Hematopoietic multipotent progenitor cell treated with erythropoietin and hydrocortisone succinate and interleukin-3 and kit ligand, for 4 days (in vitro differentiated cells): Measurements from ENCODE around the gene SLC2A4.

ENCODE experiments used
- DNase-seq: peaks from one replicate; pipeline ENCODE4 v3.0.0-alpha.2; 2015

Gene SLC2A4

DNA sequence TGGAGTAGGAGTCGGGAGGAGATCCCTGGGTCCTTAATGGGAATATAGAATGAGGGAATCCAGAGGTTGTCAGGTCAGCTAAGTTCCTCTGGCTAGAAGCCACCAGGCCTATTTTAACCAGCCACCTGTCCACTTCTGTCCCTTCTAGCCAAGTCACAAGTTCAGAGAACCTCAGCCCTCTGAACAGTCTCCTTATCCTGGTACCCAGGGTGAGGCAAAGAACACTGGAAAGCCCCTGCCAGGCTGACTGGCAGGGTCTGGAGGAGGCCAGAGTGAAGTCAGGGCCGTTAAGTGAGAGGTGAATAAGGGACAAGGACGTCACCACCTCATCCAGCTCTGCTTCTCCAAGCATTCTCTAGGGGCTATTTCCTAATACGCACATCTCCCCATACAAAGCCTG is 32.7 kb upstream of the SLC2A4 start:
- DNase-seq = no peak

DNA sequence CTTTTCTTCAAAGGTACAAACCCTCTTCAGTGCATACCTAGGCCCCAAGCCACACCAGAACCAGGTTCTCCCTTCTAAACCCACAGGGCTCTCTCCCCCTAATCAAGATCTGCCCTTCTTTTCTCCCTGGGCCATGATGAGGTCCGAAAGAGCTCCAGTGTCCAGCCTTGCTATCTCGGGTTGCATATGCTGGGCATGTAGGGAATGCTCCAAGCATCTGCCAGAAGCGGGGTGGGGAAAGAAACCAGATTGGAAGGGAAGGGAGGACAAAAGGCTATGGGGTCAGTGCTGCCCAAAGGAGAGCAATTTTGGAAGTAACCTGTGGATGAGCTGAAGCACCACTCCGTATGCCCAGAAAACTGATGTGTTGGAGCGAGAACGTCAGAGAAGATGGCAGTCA is 32.3 kb upstream of the SLC2A4 start:
- no peak for DNase-seq

DNA sequence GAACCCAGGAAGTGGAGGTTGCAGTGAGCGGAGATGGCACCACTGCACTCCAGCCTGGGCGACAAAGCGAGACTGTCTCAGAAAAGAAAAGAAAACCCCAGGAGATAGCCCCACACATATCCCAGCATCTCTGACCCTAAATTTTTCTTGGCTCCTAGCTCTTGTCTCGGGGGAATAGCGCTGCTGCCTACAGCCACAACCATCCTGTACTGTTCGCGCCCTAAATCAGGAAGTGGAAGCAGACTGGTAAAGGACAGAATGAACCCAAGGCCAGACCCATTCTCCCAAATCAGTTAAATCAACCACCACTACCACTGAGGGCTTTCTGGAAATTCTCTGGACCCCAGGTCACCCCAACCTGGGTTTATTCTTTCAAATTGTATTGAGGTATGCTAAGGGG is 31.7 kb upstream of the SLC2A4 start:
- DNase-seq = peak; percentile 52

DNA sequence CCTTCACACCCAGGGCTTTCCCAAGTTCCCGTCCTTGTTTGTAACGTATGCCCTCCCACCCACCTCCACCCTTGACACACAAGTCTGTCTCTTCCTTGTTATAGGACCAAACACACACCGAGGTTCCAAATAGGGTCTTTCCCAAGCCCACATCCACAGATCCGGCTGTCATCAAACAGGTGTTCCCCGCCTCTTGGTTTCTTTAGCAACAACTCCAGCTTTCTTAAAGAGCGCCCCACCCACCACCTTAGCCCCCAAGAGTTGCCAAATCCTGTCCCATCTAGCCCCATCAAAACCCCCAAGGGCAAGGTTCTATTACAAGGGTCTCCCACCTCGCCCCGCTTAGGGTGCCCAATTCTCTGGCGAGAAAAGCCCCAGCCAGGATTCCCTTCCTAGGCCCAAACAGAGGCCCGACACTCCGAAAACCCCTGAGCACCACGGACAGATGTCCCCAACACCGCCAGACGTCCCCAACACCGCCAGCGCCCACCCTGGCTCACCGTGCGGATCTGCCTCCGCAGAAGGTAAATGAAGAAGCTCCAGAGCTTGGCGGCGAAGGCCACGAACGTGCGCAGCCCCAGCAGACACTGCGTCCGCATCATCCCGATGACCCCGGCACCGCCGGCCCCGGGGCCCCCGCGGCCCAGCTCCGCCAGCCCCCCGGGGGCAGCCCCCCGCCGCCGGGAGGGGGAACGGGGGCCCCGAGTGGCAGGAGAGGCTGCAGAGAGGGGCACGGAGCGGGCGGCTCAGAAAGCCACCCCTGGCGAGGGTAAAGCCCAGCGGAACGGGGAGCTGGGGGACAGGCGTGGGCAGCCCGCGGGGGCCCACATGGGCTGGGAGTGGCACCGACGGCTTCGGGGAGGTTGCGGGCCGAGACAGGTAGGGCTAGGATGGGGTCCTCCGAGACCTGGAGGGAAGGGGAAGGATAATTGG is 30.6 kb upstream of the SLC2A4 start:
- no peak for DNase-seq

DNA sequence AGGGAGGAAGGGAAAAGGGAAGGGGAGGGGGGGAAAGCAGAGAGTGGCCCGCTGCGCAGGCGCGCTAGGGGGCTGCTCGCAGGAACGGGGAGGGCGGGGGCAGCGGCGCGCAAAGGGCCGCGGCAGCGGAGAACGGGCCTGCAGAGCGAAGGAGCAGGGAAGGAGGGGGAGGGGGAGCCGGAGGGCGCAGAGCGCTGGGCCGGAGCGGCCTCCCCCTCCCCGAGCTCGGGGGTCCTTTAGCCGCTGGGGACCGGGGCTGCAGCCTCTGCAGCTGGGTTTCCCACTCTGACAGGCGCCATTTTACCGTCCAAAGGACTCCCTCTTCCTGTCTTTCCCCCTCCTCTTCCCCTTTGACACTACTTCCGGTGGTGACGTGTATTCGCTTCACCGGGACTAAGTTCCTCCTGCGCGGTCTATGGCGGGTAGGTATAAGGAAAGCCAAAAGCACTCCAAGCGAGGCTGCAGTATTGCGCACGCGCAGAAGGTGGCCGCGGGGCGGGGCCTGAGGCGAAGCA is 29.8 kb upstream of the SLC2A4 start, which contains the start of gene CTDNEP1:
Gene CTDNEP1, minus strand, starts transcription at position 74 of the 515 bp plus-strand sequence. CDS start 438 bp downstream, outside the sequence.
- DNase-seq = peak; percentile 100

DNA sequence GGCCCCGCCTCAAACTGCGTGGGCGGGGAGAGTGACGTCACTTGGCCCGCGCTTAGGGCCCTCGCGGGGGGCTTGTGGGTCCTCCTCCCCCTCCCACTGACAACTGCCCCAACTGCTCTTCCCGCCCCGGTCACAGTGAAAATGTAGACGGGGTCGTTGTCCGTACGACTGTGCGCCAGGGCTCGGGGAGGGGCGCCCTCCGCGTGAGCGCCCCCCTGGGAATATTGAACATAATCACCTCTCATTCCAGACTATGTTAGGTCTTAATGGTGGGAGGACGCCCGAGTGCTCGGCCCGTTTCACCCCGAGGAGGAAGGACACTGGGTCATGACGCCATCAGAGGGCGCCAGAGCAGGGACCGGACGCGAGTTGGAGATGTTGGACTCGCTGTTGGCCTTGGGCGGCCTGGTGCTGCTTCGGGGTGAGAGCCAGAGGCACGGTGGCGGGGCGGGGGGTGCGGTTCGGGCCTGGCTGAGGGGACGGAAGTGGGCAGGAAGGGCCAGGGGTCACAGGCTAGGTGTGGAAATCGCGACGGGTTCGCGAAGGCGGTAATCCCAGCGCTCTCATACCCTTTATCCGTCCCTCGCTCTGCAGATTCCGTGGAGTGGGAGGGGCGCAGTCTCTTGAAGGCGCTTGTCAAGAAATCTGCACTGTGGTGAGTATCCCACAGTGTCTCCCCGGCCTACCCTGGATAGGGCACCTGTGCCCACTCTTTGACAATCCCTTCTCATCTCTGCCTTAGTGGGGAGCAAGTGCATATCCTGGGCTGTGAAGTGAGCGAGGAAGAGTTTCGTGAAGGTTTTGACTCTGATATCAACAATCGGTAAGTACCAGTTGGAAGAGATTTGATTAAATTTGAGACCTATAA is 29.1 kb upstream of the SLC2A4 start, which contains the start of gene ELP5:
Gene ELP5, plus strand, starts transcription at position 40 of the 868 bp plus-strand sequence. Its CDS starts 336 bp downstream, at position 376.
- DNase-seq = peak; percentile 97

DNA sequence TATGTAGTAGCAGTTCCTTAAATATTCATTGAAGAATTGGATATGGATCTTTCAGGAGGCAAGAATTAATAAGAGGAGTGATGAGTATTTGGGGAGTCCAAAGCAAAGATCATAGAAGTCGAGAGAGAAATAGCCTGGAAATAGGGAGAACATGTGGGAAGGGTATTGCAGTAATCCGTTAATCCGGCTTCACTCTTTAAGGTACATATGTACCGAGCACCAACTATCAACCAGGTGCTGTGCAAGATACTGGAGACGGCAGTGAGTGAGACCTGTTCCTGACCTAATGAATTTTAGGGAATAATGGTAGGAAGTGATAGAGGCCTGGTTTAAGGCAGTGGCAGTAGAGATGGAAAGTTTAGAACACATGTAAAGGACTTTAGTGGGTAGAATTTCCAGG is 28.4 kb upstream of the SLC2A4 start:
- no peak for DNase-seq

DNA sequence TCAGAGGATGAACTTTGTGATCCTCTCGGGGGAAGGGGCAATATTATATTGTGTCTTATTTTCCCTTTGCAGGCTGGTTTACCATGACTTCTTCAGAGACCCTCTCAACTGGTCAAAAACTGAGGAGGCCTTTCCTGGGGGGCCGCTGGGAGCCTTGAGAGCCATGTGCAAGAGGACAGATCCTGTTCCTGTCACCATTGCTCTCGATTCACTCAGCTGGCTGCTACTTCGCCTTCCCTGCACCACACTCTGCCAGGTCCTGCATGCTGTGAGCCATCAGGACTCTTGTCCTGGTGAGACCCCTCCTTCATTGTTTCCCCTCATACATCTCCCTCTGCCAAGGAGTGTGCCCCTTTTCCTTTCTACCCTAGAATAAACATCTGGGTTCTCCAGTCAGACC is 27.0 kb upstream of the SLC2A4 start:
- no peak for DNase-seq

DNA sequence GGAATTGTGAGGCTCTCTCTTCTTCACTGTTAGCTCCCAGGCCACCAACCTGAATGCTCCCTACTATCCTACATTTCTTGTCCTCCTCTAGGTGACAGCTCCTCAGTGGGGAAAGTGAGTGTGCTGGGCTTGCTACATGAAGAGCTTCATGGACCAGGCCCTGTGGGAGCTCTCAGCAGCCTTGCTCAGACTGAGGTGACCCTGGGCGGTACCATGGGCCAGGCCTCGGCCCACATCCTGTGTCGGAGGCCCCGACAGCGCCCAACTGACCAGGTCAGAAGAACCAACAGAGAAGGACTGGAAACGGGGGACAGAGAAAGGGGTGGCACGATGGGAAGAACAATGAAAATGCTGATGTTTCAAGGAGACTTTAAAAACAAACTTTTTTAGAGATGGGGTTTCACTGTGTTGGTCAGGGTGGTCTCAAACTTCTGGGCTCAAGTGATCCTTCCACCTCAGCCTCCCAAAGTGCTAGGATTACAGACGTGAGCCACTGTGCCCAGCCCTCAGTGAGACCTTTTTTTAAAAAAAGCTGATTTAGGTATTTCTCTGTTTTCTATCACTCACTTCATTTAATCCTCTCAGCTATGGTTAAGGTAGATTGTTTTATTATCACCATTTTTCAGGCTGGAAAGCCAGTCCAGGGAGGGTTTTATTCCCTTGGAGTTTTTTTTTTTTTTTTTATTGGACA is 24.6 kb upstream of the SLC2A4 start:
- DNase-seq = no peak

DNA sequence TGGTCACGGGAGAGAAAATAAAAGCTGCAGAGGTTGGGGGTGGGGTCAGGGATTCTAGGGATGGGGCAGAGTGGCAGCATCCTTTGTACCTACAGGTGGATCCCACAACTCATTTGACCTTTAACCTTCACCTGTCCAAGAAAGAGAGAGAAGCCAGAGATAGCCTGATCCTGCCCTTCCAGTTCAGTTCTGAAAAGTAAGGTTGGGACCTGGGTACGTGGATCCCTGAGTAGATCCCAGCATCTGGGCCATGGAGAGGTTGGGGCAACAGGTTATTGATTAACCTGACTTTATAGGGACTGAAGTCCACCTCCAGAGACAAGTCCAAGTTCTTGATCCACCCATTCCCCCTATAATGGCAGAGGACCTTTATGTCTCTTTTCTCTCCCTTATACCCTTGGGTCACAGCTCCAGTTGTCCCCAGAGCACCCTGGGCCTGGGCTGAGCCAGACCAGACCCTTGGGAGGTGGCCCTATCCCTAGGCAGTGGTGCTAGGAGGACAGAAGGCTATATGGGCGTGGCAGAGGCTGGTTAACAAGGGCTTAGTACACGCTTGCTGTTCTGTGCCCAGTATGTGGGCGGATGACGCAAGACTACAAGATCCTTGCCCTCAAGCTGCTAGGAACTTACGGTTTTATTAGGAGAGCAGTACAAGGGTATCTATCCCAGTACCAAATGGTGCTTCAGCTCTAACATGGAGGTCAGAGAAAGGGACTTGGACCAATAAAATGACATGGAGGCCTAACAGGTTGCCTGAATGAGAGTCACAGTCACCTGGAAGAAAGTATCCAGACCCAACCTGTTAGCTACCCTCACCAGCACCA is 22.6 kb upstream of the SLC2A4 start:
- peak; percentile 65 for DNase-seq

DNA sequence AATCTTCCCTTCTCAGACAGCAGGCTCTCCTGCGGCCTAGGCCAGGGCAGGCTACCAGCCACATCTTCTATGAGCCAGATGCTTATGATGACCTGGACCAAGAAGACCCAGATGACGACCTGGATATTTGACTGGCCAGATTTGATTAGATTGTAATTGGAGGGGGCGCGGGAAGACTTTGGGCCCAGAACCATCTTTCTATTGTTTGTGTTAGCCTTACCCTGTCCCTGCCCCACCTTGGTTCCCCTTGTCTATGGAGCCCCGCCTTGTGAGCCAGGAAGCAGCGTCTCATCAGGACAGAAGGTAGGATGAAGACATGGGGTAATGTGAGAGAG is 22.0 kb upstream of the SLC2A4 start:
- DNase-seq = no peak

DNA sequence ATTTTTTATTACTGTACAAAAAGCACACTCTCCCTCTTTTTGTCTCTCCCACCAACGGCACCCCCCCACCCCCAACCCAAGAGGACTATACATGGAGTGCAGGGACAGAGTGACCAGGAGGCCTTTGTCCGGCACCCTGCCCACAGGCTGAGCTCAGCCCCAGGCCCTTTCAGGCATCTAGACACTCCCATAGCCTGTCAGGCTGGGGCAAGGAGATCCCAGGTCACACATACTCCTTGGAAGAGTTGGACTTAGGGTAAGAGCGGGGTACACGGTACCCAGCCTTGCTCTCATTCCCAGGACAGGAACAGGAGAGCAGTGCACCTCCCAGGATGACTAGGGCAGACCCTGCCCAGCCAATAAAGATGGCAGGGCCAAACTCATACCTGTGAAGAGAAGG is 21.4 kb upstream of the SLC2A4 start:
- no peak for DNase-seq

DNA sequence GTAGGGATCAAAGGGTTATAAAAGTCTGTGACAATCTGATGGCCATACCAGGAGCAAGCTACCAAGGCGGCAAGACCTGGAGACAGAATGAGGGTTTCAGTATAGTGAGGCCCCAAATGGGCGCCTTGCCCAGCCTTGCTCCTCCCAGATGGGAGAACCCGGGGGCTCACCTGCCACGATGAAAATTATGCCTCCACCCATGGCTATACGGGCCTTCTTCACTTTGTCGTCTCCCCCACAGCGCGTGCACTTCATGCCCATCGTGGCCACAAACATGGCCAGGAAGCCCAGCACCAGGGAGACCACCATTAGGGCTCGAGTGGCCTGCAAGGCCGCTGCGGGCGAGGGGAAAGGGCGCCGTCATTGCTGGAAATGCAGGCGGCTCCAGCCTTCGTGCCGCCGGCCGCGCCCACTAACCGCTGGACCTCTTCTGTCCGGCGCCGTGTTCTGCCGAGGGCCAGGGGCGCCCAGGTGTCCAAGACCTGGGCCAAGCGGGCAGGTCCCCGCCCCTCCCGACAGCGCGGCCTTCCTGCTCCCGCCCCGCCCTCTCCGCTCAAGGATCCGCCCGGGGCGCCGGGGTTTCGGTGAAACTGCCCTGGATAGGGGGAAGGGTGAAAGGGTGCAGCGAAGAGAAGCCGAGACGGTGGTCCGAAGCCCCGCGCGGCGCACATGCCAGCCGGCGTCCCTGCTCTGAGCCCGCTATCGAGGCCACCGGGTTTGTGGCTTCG is 20.7 kb upstream of the SLC2A4 start:
- DNase-seq = peak; percentile 77

DNA sequence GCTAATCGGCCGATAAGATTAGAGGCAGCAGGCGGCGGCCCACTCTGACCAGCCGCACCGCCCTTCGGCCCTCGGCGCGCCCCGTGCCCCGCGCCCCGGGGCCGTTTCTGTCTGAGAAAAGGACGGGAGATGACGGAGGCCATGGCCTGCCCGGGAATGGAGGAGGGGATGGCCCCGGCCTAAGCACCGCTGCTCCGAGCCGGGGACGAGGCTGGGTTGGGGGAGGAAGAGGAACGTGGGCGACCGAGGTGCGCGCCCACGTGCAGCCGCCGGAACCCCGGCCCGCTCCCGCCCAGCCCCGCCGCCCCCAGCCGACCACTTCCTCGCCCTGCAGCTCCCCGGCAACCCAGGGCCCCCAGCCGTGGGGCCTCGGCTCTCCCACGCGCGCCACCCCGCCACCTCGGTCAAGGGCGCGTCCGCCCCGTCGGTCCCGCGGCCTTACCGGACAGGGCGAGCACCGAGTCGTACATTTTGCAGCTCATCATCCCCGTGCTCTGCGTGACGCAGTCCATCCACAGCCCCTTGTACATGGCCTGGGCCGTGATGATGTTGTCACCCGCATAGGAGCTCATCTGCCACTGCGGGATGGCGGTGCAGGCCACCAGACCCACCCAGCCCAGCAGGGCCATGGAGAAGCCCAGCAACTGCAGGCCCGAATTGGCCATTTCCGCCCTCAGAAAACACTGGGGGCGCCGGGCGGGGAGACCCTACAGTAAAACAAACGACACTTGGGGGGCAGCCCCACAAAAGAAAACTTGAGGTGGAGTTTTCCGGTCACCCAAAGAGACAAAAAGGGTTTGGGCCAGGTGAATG is 19.9 kb upstream of the SLC2A4 start:
- peak; percentile 36 for DNase-seq

DNA sequence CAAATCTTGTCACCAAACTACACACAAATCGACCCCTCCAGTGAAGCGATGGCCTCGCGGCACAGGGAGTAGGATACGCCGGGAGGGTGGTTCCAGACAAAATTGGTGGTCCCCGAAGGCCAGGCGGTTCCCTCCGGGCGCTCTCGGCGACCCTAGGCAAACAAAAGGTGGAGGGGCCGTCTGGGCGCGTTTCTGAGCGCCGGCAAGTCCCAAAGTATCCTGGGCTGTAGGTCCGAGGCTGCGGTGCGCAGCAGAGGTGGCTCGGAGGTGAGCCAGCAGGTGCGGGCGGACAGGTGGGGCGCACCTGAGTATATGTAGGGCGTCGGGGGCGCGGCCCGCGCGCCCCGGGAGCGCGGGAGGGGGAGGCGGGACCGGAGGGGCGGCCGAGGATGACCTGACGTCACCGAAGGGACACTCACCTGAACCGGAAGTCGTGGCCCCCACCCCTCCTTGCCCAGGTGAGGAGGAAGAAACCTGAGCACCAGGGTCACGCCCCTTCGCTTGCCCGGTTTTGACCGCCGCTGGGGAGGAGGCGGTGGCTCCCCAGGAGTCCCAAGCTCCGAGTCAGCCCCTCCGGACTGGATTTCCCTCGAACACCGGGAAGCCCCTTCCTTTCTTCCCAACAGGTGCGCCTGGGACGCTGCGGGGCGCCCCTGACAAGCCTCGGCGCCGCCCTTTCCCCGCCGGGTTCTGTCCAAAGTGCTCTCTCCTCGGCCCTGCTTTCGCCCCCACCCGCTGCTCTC is 19.2 kb upstream of the SLC2A4 start, which contains the start of gene CLDN7:
Gene CLDN7, minus strand, starts transcription at position 287 of the 743 bp plus-strand sequence. CDS start 435 bp downstream, outside the sequence.
- DNase-seq = no peak

DNA sequence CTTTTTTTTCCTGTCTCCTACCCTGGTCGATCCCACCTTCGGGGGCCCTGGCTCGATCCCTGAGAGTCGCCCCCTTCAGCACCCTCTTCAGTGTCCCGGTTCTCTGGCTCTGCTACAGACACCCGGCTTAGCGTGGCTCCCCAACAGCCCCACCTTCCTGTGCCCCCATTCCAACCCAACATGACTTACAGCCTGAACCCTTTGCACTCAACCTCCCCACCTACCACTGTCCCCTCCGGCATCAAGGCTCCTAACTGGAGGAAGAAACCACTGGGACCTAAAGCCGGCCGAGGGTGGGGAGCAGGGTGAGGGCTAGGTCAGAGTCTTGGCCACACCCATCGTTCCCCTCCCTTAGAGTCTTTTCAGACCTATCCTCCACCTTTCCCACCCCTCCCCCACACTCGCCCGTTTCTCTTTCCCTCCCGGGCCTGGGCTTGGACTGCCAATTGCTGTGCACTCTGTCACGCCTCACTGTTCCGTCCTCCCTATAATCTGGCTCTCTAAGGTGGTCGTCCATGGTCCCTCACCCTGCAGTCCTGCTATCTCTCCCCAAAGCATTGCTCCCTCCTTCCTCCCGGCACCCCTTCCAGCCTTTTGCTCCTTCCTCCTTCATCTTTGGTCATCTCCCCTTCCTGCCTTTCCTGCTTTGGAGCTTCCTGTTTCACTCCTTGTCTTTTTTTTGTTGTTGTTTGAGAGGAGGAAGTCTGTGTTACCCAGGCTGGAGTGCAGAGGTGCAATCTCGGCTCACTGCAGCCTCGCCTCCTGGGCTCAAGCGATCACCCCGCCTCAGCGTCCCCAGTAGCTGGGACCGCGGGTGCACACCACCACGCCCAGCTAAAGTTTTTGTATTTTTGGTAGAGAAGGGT is 18.4 kb upstream of the SLC2A4 start:
- peak; percentile 51 for DNase-seq

DNA sequence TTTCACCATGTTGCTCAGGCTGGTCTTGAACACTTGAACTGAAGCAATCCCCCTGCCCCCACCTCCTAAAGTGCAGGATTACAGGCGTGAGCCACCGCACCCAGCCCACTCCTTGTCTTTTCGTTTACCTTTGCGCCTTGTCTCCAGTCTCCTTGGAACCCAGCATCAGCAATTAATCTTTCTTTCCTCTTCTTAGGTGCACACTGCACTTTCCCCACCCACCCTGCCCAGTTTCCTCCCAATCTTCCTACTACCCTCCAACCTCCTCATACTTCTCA is 17.8 kb upstream of the SLC2A4 start:
- DNase-seq = no peak

DNA sequence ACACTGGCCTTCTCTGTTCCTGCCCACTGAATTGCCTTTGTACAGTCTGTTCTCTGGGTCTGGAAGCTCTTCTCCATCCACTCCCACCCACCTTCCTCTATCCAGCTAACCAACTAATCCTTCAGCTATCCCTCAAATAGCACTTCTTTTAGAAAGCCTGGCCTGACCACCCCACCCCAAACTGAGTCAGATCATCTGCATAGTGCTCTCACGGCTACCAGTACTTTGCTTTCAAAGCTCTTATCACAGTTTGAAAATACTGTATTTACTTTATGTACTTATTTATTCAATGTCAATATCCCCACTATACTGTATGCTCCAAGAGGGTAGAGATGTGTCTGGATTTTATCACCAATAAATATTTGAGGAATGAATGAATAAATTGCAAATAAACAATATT is 14.7 kb upstream of the SLC2A4 start:
- DNase-seq = no peak

DNA sequence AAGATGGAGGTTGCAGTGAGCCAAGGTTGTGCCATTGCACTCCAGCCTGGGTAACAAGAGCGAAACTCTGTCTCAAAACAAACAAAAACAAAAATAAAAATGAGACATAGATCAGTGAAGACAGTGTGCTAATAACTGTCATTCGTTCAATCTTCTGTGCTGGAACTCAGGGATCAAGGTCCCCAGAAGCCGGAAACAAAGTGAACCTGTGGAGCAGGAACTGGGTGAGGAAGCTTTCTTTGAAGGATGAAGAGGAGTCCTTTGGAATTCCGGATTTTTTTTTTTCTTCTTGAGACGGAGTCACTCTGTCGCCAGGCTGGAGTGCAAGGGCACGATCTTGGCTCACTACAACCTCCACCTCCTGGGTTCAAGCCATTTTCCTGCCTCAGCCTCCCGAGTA is 2.1 kb upstream of the SLC2A4 start:
- no peak for DNase-seq
